Measurements from ENCODE around the gene KLHL22.

Gene KLHL22

DNA sequence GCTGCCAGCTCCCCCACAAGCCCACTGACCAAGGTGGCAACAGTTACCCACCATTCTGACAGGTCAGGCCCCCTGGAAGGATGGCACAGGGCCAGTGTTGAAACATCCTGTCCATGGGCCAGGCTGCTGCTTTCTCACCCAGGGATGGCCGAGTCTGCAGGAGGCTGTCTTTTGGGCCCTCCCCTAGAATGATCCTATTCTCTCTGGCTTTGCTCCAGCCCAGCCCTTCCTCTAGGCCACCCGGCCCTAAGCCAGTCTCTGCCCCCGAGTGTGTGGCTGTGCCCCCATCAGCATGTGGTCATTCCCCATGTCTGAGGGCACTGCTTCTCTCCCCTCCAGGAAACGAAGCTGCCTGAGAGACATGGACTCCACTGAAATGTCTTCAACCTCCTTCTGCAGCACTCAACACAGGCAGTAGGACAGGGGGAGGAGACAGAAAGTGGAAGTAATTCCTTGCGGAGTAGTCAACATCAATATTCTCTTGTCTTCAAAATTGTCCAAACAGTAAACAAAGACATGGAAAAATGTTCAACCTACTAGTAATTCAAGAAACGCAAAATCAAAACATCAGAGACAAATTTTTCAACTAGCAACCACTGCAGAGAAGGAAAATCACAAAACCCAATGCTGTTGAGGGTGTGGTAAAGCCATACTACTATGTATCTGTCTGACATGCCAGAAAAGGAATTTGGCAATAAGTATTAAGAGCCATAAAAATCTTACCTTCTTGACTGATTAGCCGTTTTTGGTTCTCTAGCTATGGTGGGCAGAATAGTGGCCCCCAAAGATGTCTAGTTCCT is 52.9 kb downstream of the KLHL22 start:
- DNase-seq, result no peak

DNA sequence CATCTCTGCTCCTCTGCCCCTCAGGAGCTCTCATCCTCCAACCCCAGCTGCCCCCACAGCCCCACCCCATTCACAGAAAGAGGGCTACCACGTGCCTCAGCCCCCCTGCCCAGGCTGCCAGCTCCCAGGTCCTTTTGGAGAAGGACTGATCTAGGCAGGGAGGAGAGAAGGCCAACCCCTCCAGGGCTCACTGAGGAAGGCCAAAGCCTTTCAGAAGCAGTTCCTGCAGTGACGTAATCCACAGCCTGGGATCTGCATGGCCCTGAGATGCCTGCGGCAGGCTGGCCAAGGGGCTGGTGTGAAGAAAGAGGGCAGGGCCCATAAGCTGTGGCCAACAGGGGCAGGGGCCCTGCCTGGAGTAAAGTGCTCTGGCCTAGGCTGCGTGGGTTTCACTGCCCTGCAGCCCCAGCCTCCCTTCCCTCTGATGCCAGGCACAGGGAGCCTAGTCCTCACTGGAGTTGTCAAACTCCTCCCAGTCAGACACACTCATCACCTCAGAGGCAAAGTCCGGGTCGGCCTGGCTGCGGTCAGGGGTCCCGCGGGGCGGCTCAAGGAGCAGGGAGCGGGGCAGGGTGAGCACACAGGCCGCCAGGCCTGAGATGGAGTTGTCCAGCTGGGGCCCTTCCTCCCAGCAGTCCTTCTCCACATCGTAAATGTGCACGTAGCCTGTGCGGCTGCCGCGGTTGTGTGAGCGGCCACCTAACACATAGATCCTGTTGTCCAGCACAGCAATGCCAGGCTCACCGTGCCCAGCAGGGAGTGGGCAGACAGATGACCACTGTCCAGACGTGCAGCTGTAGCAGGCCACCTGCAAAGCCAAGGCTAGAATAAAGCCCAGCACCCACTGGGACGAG is 53.7 kb downstream of the KLHL22 start:
- DNase-seq, result no peak

DNA sequence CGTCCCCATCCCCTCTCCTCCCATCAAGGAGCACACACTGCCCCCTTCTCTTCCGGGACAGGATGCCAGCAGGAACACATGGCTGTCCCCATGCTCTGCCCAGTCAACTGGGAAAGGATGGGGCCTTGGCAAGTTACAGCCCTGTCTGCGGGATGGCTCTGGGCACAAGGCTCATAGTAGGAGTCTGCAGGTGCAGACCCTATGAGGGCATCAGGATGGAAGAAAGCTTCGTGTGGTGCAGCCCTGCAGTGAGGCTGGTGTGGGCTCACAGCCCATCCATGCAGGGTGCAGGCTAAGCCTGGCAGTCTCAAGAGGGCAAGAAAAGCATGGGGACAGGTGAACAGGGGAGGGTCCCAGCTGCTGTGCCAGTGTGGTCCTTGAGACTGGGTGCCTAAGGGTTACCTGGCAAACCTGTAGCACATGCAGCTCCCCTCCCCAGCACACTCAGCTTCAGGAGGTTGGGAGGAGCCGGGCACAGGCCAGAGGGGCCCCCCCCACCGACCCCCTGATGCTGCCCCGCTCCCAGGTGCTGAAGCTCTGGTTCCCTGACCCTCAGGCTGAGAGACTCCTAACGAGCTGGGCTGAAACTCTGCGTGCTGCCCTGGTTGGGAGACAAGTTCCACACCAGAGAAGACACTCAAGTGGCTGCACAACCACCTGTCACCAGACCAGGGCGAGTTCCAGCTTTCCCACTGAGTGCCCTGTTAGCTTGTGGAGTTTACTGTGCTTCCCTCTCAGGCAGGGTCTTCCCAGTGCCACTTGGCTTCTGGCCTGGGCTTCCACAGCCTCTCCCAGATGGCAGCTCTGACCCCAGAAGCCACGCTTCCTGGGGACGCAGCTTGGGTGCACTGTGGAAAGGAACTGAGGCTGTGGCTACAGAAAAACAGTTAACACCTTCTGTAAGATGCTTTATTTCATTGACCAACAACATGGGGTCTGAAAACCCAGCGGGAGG is 54.7 kb downstream of the KLHL22 start:
- DNase-seq, result no peak

GRCh38 chr22:20439928-20440575 is 55.5 kb downstream of the KLHL22 start:
- DNase-seq, result no peak

GRCh38 chr22:20439556-20439927 is 56.1 kb downstream of the KLHL22 start:
- no peak for DNase-seq

- DNase-seq, result no peak
Measured at GRCh38 chr22:20438678-20439492, 56.7 kb downstream of the KLHL22 start.

DNA sequence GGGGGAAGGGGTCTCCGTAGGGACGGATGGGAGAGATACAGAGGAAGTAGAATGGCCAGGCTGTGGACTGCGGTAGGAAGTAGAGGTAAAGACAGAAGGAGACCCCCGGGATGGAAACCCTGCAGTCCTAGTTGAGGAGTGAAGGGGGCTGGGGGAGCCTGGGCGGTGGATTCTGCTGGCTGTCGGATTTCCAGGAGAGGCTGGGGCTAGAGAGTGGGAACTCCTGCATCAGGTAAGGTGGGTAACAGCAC is 57.2 kb downstream of the KLHL22 start:
- DNase-seq, result no peak

- DNase-seq, result peak; percentile 80
Measured at GRCh38 chr22:20437613-20438426, 57.8 kb downstream of the KLHL22 start, which contains the start of gene SCARF2. SCARF2 (minus strand) TSS chr22:20437825; CDS start chr22:20437754, 71 bp downstream.

DNA sequence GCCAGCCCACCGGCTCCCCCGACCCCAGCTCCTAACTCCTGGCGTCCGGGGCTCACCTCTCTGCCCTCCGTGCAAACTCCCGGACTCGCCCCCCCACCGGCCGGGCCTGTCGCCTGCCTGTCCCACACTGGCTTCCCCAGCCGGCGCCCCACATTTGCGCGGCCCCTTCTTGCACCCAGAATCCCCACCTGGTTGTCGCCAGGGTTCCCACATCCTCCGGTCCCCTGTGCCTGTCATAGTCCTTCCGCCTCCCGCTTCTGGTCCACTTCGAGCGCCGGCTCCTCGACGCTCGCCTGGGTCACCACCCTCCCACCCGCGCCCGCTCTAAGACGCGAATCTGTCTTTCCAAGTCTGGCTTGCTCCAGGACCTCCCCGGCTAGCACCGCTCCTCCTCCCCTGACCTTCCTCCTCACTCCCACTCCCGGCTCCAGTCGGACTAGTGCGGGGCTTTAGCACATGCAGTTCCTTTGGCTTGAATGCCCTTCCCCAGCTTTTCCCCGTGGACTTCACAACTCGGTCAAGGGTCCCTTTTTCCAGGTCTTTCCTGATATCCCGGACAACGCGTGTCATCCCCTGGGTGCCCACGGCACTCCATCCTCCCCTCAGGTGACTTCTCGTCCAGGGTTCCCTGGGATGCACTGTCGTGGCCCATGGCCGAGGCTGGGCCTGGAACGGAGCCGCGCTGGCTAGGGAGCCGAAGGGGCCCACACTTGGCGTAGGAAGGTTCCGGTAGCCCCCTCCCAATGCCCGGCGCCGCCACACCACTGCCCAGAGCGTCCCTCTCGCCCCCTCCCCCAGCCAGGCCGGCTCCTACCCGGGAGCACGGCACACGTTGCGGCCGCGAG is 58.6 kb downstream of the KLHL22 start:
- peak; percentile 31 for DNase-seq

GRCh38 chr22:20436307-20436767 is 59.3 kb downstream of the KLHL22 start:
- peak; percentile 76 for DNase-seq

GRCh38 chr22:20435436-20436306 is 59.9 kb downstream of the KLHL22 start:
- no peak for DNase-seq

GRCh38 chr22:20434773-20435172 is 60.8 kb downstream of the KLHL22 start:
- DNase-seq, result no peak

- no peak for DNase-seq
Measured at GRCh38 chr22:20434264-20434751, 61.3 kb downstream of the KLHL22 start.

- DNase-seq, result no peak
Measured at GRCh38 chr22:20433686-20434241, 61.8 kb downstream of the KLHL22 start.

DNA sequence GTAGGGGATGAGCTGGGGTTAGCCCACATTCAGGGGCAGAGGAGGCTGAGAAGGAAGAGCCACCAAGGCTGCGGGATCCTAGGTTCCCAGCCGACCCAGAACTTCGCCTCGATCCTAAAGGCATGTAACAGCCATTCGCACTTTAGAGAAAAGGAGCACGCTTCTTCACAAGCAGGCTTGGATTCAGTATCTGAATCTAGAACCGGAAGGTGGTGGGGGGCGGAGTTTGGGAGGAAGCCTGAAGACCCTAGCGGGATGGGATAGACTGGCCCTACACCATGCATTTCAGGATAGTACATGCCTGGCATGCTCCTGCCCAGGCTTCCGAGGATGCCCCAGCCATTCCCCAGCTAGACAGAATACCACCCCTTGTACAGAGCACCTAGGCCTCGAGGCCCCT is 62.4 kb downstream of the KLHL22 start:
- DNase-seq, result no peak

GRCh38 chr22:20432244-20432686 is 63.3 kb downstream of the KLHL22 start:
- DNase-seq, result no peak

DNA sequence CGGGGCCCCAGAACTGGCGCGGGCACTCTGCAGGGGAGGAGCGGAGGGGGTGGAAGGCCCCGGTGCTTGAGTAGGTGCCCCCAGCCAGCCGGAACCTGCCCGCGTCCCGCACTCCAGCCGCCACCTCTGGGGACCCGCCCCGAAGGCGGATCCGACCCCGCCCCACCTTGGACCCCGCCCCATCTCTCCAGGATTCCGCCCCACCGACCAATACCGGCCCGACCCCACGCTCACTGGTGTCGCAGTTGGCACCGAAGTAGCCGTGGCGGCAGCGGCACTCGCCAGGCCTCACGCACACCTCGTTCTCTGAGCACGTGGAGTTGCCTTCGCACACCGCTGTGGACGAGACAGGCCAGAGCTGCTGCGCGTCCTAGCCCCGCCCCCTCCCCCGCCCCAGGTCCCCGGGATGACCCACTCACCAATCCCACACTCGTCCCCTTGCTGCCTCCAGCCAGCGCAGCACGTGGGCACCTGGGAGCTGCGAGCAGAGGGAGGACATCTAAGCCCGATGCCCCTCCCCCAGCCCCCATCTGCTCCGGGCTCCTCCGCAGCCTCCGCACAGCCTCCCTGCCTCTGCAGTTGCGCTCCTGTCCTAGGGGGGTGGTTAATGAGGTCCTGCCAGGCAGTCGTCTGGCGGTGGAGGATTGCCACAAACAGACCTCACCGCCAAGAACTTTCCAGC is 63.9 kb downstream of the KLHL22 start:
- no peak for DNase-seq
